Central memory CD8-positive, alpha-beta T cell (primary cell): ENCODE measurements around the gene INTS1.
"Not testable (repeated sequence)": the region's sequence is repeated elsewhere in the genome, so short reads cannot be mapped to it uniquely, and the experiment has no call there.

Source experiments
- ATAC-seq: fragments of 150-1000 bp; cut with Tn5 transposase; replicated peaks from 2 replicates; pipeline ENCODE4 v1.10.0; 2022; ENCODE audit warnings: mild to moderate bottlenecking, moderate FRiP score, moderate number of reproducible peaks; ENCODE audit not compliant: poor library complexity, severe bottlenecking; ENCODE audit errors: extremely low read depth
- DNase-seq, 2 donors: peaks; one replicate each; pipeline ENCODE4 v3.0.0; 2021; ENCODE audit warnings: low spot score in 2 of 2
- H3K27ac Mint-ChIP-seq: one replicate; pipeline ENCODE4 v1.8.0; 2022; ENCODE audit warnings: low read depth, mild to moderate bottlenecking, moderate library complexity, mixed read lengths
- H3K27me3 Mint-ChIP-seq: one replicate; pipeline ENCODE4 v1.8.0; 2022; ENCODE audit warnings: mixed read lengths
- H3K36me3 Mint-ChIP-seq: one replicate; pipeline ENCODE4 v1.8.0; 2022; ENCODE audit warnings: mild to moderate bottlenecking, moderate library complexity, mixed read lengths; ENCODE audit not compliant: insufficient read depth
- H3K4me1 Mint-ChIP-seq: one replicate; pipeline ENCODE4 v1.8.0; 2022; ENCODE audit warnings: mixed read lengths
- H3K4me3 Mint-ChIP-seq: one replicate; pipeline ENCODE4 v1.8.0; 2022; ENCODE audit warnings: mild to moderate bottlenecking, moderate library complexity, mixed read lengths
- H3K9me3 Mint-ChIP-seq: one replicate; pipeline ENCODE4 v1.8.0; 2022; ENCODE audit warnings: mixed read lengths

Gene INTS1

DNA sequence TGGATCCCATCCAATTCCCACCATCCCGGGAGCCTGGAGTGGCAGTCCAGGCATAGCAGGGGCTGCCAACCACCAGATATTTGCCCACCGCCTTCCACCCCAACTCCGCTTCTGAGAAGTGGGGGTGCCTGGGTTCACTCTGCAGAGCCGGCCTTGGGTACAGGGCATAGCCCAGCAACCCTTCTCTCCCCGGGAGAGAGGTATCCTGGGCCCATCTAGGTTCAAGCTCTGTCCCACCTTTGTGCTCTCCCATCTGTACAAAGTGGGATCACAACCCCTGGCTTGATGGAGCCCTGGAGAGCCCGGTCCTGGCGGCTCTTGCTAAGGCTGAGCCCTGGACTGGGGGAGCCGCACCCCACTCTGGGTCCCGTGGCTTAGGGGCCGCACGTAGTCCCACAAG, 57.1 kb downstream of the INTS1 start:
- H3K4me1 Mint-ChIP-seq: no peaks in the 10 kb centered on the region
- H3K27ac Mint-ChIP-seq: no peak overlapping the region
- H3K9me3 Mint-ChIP-seq: no peaks in the 10 kb centered on the region
- no peaks in the 10 kb centered on the region for H3K36me3 Mint-ChIP-seq
- DNase-seq (no peak), ATAC-seq (no peak)
- H3K27me3 Mint-ChIP-seq: no peaks in the 10 kb centered on the region
- H3K4me3 Mint-ChIP-seq: no peak overlapping the region

DNA sequence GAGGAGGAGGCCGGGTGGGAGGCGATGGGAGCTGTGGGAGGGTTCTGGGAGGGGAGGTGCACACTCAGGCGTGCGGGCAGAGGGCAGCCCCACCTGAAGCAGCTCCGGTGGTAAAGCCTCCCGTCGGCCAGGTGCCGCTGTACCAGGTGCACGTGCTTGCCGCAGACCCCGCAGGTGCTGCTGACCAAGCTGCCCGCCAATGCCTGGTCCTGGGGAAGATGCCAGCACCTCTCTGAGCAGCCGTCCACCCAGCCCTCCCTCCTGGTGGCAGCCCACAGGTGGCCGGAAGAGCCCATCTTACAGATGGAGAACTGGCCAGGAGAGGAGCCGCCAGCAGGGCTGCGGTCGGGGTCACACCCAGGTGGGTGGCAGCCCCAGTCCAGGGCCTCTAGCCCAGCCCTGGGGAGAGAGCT, 57.6 kb downstream of the INTS1 start:
- no peaks in the 10 kb centered on the region for H3K36me3 Mint-ChIP-seq

DNA sequence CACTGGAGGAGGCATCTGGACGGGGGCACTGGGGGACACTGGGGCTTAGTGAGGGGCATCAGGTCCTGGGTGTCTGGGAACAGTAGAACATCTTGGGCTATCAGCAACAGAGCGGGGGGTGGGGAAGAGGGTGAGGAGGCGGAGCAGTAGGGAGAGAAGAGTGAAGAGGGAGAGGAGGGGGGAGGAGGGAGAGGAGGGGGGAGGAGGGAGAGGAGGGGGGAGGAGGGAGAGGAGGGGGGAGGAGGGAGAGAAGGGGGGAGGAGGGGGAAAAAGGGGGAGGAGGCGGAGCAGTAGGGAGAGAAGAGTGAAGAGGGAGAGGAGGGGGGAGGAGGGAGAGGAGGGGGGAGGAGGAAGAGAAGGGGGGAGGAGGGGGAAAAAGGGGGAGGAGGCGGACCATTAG, 58.2 kb downstream of the INTS1 start:
- H3K27ac Mint-ChIP-seq, DNase-seq, H3K27me3 Mint-ChIP-seq, H3K36me3 Mint-ChIP-seq, H3K4me3 Mint-ChIP-seq, H3K9me3 Mint-ChIP-seq, H3K4me1 Mint-ChIP-seq, ATAC-seq: not testable (repeated sequence)

More for the DNA sequence above, 57.6 kb downstream of the INTS1 start:
- Mint-ChIP-seq H3K27ac (no peak overlapping the region), H3K4me1 (no peaks in the 10 kb centered on the region), H3K4me3 (no peak overlapping the region), H3K27me3 (no peaks in the 10 kb centered on the region), H3K9me3 (no peaks in the 10 kb centered on the region)
- DNase-seq: no peak
- no peak for ATAC-seq

DNA sequence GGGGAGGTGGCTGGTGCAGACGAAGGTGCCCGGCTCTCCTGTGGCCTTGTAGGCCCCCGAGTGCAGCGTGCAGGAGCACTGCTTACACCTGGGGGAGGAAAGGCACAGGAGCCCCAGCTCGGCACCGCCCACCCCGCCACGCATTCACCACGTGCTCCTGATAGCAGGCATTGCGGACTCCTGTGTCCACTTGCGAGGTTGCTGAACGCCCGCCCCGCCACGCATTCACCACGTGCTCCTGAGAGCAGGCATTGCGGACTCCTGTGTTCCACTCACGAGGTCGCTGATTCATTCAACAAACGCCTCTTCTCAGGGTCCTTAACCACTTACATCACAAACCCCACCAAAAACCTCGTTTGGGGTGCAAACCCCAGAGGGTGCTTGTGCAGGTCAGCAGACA, 58.8 kb downstream of the INTS1 start:
- Mint-ChIP-seq H3K4me1 (no peaks in the 10 kb centered on the region), H3K9me3 (no peaks in the 10 kb centered on the region), H3K27ac (no peak overlapping the region), H3K36me3 (no peaks in the 10 kb centered on the region), H3K4me3 (no peak overlapping the region), H3K27me3 (no peaks in the 10 kb centered on the region)
- ATAC-seq (no peak), DNase-seq (no peak)

DNA sequence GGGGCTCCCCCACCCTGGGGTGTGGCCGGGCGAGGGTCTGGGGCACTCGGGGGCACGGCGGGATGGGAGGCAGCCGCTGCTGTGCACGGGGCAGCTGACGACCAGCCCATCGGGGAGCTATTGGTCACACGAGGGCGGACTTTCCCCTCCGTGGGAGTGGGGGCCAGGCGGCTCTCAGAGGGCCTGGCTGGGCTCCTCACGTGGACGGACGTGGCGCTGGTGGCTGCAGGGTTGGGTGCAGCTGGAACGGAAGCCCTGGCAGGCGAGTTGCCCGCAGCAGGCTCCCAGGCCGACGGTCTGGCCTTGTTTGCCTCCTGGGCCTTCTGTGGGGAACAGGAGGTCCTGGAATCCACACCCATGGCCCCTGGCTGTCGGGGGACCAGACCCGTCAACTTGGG, 59.3 kb downstream of the INTS1 start:
- no peaks in the 10 kb centered on the region for H3K9me3 Mint-ChIP-seq
- no peak overlapping the region for H3K4me3 Mint-ChIP-seq
- no peaks in the 10 kb centered on the region for H3K36me3 Mint-ChIP-seq
- no peak overlapping the region for H3K27ac Mint-ChIP-seq
- no peak for ATAC-seq
- DNase-seq: no peak
- H3K27me3 Mint-ChIP-seq: no peaks in the 10 kb centered on the region
- H3K4me1 Mint-ChIP-seq: no peaks in the 10 kb centered on the region

DNA sequence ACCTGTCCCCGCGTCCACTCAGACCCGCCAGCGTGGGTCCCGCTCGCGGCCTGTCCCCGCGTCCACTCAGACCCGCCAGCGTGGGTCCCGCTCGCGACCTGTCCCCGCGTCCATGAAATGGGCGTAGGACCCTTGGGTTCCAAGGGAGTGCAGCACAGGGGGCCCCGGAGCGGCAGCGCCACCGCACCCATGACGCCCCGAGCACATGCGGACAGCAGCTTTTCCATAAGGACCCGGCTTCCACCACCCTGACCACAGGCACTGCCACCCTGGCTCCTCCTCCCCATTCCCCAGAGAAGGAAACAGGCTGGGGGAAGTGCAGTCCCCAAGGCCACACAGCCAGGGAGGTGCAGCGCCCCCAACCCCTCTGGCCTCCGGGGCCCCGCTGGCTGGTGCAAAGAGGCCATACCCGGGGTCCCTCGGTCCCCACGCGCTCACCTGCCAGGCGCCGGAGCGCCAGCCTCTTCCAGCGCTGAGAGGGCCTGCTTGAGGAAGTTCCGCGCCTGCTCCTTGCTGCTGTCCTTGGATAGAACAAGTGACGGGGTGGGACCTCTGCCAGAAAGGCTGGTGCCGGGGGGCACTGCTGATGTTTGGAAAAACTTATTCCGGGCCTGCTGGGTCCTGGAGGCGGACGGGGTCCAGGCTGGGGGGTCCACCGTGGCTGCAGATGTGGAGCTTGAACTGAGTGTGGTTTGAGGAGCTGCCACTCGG, 59.8 kb downstream of the INTS1 start:
- DNase-seq: no peak
- Mint-ChIP-seq H3K27me3 (no peaks in the 10 kb centered on the region), H3K4me1 (no peaks in the 10 kb centered on the region), H3K36me3 (no peaks in the 10 kb centered on the region), H3K9me3 (no peaks in the 10 kb centered on the region), H3K4me3 (no peak overlapping the region), H3K27ac (no peak overlapping the region)
- no peak for ATAC-seq

DNA sequence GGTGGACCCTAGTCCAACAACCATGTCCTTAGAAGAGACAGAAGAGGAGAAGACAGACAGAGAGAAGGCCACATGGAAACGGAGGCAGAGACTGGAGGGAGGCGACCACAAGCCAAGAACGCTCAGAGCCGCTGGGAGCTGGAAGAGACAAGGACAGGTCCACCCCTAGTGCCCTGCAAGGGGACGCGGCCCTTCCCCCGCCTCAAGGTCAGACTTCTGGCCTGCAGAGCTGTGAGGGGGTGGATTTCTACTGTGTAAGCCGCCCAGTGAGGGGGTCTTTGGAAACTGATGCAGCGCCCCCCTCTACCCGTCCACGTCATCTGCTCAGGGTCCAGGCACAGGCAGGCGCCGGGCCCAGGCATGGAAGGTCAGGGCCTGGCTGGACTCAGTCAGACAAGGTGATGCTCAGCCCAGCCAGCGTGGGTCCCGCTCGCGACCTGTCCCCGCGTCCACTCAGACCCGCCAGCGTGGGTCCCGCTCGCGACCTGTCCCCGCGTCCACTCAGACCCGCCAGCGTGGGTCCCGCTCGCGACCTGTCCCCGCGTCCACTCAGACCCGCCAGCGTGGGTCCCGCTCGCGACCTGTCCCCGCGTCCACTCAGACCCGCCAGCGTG, 60.5 kb downstream of the INTS1 start:
- ATAC-seq, H3K4me3 Mint-ChIP-seq, H3K9me3 Mint-ChIP-seq, DNase-seq, H3K36me3 Mint-ChIP-seq, H3K4me1 Mint-ChIP-seq, H3K27me3 Mint-ChIP-seq, H3K27ac Mint-ChIP-seq: not testable (repeated sequence)

DNA sequence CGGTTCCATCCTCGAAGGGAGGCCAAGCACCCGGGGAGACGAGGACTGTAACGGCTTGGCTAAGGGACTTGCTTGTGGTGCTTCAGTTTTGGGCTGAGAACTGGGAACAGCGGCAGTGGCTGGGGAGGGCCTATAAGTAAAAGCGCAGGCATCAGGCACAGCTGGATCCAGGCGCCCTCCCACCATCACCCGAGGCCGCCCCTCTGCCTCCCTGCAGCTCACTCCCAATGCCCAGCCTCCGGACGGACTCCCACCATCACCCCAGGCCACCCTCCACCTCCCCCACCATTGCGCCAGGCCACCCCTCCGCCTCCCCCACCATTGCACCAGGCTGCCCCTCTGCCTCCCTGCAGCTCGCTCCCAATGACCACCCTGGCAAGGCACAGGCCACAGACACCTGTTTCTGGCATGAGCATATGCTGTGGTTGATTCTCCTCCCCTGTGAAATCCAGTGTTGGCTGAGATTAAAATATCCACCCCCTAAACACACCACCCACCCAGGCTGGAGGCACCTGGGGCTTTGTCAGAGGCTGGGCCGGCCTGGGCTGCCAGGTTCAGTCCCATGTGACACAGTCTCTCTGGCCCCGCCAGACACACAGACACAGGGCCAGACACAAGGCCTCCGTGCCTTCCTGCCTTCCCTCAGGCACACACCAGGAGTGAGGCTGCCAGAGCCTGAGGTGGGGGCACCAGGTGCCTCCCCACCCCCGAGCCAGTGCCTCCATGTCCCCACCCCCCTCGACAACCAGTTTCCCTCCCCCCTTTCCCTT, 61.6 kb downstream of the INTS1 start:
- H3K27me3 Mint-ChIP-seq: no peaks in the 10 kb centered on the region
- H3K4me1 Mint-ChIP-seq: no peaks in the 10 kb centered on the region
- no peaks in the 10 kb centered on the region for H3K36me3 Mint-ChIP-seq

DNA sequence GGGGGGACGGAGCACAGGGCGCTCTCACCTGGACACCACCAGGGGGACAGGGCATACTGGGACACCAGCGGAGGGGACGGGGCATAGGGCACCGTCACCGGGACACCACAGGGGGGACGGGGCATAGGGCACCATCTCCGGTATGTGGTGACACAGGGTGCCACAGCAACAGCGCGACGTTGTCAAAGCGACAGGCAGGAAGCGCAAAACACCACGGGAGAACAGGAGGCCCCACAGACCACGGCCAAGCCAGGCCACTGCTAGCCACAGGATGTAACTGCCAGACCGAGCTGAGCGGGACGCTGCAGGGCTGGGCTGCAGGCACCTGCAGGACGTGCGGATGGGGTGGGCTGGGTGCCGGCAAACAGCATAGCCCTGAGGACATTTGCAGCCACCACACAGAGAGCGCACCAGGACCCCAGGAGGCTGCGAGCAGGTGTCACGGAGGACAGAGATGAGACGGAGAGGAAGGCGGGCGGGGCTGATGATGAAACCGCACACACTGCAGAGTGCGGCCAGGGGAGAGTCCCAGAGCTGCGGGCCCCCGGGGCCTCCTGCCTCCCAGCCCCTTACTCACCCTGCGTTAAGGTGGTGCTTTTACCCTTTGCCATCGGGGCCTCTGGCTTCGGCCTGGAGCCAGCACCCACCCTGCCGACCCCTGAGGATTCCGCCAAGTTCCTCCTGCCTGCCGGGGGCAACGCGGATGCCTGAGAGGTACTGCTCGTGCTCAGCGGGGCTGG, 62.4 kb downstream of the INTS1 start:
- Mint-ChIP-seq H3K4me1 (no peaks in the 10 kb centered on the region), H3K27ac (no peak overlapping the region), H3K27me3 (no peaks in the 10 kb centered on the region), H3K4me3 (no peak overlapping the region), H3K36me3 (no peaks in the 10 kb centered on the region), H3K9me3 (no peaks in the 10 kb centered on the region)
- ATAC-seq (no peak), DNase-seq (no peak)

More for the DNA sequence above, 61.6 kb downstream of the INTS1 start:
- ATAC-seq: no peak
- H3K9me3 Mint-ChIP-seq: no peaks in the 10 kb centered on the region
- no peak overlapping the region for H3K4me3 Mint-ChIP-seq
- no peak overlapping the region for H3K27ac Mint-ChIP-seq
- DNase-seq: no peak

DNA sequence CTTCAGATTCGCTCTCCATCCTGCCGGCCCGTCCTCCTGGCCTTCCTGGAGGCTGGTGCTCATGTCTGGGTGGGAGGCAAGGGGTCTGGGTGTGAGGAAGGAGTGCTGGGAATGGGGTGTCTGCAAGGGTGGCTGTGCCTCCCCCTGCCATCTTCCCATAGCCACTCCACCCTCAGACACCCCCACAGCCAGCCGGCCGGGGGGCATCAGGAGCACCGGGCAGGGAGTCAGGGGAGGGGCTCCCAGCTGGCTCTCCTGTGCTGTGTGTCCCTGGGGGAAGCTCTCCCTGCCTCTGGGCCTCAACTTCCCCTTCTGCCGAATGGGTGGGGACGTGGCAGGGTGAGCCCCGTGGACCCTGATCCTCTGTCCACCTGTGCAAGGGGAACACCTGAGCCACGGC, 63.6 kb downstream of the INTS1 start:
- Mint-ChIP-seq H3K36me3 (no peaks in the 10 kb centered on the region), H3K9me3 (no peaks in the 10 kb centered on the region), H3K4me3 (no peak overlapping the region), H3K27me3 (no peaks in the 10 kb centered on the region), H3K4me1 (no peaks in the 10 kb centered on the region), H3K27ac (no peak overlapping the region)
- no peak for DNase-seq
- ATAC-seq: no peak

DNA sequence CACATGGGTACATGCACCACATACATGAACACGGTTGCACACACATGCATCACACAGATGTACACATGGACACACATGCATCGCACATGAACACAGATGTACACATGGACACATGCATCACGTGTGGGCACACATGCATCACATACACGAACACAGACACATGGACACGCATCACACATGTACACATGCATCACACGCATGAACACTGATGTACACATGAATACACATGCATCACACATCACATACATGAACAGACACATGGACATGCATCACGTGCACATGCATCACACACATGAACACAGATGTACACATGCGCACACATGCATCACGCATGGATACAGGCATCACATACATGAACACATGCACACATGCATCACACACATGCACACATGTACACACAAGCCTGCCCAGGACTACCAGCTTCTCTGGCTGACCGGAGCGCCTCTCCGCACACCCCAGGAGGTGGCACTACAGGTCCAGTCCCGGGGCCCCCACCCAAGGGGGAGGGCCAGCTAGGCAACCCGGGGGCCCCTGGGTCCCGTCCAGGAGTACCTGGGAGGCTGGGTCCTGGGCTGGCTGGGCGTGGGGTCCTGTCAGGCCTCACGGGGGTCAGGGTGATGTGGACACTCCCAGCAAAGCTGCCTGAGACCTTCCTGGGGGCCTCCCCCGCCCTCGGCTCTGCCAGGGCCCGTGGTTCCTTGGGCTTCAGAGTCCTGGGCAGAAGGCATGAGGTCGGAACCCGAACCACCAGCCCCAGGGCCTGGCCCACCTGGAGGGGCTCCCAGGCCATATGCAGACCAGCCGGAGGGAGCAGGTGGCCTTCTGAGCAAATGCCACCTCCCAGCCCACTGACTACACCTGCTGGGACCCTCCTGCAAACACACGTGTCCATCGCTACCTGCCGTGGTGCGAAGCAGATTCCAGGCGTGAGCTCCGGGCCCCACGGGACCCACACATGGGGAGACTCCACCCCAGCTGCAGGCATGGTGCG, 64.5 kb downstream of the INTS1 start:
- H3K27ac Mint-ChIP-seq: no peak overlapping the region
- DNase-seq (no peak), ATAC-seq (no peak)
- no peaks in the 10 kb centered on the region for H3K4me1 Mint-ChIP-seq
- no peaks in the 10 kb centered on the region for H3K27me3 Mint-ChIP-seq
- H3K9me3 Mint-ChIP-seq: no peaks in the 10 kb centered on the region
- H3K36me3 Mint-ChIP-seq: no peaks in the 10 kb centered on the region
- H3K4me3 Mint-ChIP-seq: no peak overlapping the region

DNA sequence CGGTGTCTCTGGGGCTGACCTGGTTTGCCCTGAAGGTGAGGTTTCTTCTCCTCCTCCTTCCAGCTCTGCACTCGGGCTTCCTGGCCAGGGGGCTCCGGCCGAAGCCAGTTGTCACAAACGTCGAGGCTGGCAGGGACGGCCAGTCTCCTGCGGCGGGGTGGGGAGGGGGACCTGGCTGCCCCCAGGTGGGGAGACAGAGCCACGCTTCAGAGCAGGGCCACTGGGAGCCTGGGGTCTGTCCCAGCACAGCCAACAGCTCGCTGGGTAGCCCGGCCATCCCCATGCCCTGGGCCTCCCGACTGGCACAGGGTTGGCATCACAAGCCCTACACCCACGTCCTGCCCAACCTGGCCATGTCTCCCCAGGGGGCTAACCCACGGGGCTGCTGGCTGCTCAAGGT, 65.4 kb downstream of the INTS1 start:
- ATAC-seq (no peak), DNase-seq (no peak)
- Mint-ChIP-seq H3K36me3 (no peaks in the 10 kb centered on the region), H3K9me3 (no peaks in the 10 kb centered on the region), H3K4me3 (no peak overlapping the region), H3K27me3 (no peaks in the 10 kb centered on the region), H3K27ac (no peak overlapping the region), H3K4me1 (no peaks in the 10 kb centered on the region)
